GM21529 (cell line): ENCODE measurements around the gene LARP4B.

ENCODE experiments used
- ATAC-seq: cut with Tn5 transposase; IDR thresholded peaks from one replicate; pipeline ENCODE4 v1.9.1; 2021; ENCODE audit not compliant: unreplicated experiment

LARP4B gene

DNA sequence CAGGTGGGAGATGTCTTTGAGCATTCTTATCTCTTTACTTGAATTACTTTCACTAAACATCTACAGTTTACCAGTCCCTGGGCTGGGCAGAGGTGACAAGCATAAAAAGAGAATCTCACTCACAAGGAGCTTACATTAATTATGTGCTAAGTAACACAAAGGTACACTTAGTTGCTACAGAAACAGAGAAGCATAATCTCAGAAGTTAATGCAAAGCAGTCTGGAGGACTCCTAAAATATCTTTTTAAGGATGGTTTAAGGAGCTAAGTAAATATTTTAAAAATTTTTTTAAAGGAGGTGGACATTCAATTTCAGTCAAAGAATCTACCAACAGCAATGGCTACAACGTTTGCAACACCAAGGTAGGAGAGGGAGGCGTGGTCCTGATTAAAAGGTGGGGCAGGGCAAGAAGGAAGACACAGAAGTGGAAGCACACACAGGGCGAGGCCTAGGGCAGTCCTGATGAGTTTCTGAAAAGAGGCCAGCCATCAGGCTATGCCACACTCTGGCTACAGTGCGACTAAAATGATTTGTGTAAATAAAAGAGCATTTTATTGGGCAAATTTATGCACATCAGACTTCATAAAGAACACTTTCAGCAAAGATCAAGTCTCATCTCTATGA is 5.3 kb downstream of the LARP4B start:
- no peak for ATAC-seq

- no peak for ATAC-seq
Measured at GRCh38 chr10:924524-924859, 7.0 kb downstream of the LARP4B start.

- ATAC-seq, result no peak
Measured at GRCh38 chr10:923844-924523, 7.5 kb downstream of the LARP4B start.

DNA sequence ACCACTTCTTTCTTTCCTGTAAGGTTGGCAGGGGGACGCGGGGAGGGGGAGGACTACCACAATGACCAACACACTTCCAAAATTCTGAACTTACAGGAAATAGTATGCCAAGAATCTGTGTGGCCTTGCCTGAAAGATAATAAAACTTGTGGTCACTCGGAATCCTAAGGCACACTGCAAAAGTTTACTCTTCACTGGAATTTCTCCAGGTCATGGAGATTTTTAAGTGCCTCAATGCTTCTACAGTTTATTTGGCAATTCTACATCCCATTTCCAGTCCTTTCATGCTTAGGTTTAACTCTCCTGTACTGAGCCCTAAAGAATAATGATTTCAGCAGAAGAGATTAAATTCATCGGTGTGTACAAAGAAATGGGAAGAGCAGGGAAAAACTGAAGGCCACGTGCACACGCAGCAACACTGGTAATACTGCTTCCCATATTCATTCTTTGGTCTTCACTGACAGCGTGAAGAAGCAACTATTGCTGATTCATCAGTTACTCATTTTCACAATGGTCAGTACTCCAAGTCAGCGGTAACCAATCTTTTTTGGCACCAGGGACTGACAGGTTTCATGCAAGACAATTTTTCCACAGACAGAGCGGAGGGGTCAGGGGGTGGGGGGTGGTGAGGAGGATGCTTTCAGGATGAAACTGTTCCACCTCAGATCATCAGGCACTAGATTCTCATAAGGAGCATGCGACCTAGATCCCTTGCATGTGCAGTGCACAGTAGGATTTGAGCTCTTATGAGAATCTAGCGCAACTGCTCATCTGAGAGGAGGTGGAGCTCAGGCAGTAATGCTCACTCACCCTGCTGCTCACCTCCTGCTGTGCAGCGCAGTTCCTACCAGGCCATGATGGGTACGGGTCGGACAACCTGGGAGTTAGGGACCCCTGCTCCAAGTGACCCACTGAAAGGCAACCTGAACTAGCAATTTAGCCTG is 9.8 kb downstream of the LARP4B start:
- ATAC-seq, result no peak

DNA sequence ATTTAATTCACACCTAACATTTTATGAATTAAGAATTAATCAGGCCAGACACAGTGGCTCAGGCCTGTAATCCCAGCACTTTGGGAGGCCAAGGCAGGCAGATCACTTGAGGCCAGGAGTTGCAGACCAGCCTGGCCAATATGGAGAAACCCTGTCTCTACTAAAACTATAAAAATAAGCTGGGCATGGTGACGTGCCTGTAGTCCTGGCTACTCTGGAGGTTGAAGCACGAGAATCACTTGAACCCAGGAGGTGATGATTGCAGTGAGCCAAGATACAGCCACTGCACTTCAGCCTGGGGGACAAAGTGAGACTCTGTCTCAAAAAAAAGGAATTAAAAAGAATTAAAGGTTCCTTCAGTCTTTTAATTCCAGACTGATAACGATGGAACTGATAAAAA is 11.1 kb downstream of the LARP4B start:
- no peak for ATAC-seq

DNA sequence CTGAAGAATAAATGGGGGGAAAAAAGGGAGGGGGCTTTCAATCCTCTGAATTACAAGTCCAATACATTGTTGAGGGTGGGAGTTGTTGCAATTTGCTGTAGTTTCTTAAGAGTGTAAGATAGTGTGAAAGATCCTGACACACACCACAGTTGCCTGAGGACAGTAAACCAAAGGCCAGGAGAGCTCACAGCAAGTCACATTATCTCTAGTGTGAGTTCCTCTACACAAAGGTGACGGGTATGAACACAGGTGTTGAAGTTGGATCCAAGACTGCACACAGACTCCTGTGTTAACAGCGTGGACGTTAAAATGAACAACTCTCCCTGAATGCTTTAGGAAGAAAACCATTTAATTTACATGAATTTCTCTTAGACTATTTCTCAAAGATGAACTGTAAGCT is 12.0 kb downstream of the LARP4B start:
- ATAC-seq, result no peak

GRCh38 chr10:917999-918398 is 13.5 kb downstream of the LARP4B start:
- ATAC-seq, result no peak

DNA sequence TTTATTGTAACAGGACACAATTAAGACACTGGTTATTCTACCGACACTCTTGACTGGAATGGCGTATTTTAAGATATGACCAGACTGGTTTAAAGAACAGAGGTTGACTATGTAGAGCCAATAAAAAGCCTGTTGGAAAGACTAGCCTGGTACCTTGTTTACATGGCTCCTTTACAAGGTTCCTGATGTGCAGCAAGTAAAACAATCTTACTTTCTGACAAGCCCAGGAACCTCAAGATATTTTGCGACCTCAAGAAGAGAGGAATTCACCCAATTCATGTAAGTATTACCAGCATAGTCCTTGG is 14.1 kb downstream of the LARP4B start:
- ATAC-seq, result no peak

- ATAC-seq, result no peak
Measured at GRCh38 chr10:916716-917415, 14.6 kb downstream of the LARP4B start.

DNA sequence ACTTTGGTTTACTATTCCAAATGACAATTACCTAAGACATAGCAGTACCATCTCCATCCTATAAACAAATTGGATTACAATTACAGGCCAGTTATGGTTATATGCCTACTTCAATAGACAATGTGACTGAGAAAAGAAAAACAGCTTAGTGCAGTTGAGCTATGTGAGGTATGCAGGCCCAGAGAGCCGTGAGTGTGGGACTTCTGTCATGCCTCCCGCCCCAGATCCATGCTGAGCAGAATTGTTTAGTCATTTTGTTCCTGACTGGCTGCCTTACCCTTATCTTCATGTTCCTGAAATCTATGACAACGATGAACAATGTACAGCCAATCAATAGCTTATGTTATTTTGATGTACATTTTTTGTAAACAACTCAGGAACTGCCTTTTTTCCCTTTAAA is 21.7 kb downstream of the LARP4B start:
- ATAC-seq, result no peak

- ATAC-seq, result no peak
Measured at GRCh38 chr10:905972-906371, 25.5 kb downstream of the LARP4B start.

DNA sequence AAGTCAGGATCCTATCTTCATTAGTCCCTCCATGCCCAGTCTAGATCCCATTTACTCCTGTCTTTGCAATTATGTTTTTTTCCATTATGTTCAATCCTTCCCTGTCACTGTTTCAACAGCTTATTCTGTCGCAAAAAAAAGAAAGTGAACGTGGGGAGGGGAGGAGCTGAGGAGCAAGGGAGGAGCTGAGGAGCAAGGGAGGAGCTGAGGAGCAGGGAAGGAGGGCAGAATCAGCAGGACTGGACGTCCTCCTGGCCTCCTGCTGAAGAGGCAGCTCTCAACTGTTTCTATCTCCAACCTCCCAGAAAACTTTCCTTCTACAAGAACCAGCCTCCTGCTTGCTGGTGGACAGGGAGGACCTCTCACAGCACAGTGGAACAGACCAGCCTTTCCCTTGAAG is 26.0 kb downstream of the LARP4B start:
- no peak for ATAC-seq

DNA sequence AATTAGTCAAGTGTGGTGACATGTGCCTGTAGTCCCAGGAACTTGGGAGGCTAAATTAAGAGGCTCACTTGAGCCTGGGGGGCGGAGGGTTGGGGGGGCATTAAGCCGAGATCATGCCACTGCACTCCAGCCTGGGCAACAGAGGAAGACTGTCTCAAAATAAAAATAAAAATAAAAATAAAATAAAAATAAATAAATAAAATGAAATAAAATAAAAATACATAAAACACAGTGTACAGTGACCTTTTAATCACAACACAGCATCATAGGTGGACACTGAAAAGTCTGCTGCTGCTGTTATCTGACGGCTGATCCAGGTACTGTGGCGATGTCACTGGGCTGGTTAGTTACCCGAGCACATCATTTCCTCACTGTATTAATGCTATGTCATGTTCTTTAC is 27.1 kb downstream of the LARP4B start:
- ATAC-seq, result no peak

DNA sequence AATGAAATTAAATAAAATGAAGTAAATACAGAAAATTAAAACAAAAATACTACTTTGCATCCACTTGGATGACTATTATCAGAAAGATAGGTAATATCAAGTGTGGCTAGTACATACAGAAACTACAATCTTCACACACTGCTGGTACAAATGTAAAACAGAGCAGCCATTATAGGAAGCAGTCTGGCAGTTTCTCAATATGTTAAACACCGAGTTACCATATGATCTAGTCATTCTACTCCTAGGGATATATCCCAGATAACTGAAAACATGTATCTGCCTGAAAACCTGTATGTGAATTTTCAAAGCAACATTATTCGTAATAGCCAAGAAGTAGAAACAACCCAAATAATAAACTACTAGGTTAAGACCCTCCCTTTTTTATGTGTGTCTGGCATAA is 33.4 kb downstream of the LARP4B start:
- ATAC-seq, result no peak

DNA sequence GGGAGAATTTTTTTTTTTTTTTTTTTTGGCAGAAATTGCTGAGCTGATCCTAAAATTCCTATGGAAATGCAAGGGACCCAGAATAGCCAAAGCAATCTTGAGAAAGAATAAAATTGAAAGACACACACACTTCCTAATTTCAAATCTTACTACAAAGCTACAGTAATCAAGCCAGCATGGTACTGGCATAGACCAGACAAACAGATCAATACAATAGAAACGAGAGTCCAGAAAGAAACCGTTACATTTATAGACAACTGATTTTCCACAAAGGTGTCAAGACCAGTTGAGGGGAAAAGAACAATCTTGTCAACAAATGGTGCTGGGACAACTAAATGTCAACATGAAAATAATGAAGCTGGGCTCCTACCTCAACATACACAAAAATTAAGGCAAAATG is 34.5 kb downstream of the LARP4B start:
- no peak for ATAC-seq

DNA sequence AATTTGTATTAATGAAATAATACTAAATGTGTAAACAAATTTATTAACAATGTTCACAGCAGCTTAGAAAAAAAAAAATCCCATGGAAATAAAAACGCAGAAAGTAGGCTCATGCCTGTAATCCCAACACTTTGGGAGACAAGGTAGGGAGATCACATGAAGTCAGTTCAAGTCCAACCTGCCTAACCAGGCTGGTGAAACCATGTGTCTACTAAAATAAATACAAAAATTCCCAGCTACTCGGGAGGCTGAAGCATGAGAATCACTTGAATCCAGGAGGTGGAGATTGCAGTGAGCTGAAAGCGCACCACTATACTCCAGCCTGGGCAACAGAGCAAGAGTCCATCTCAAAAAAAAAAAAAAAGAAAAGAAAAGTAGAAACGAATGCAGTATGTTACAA is 36.2 kb downstream of the LARP4B start:
- no peak for ATAC-seq

DNA sequence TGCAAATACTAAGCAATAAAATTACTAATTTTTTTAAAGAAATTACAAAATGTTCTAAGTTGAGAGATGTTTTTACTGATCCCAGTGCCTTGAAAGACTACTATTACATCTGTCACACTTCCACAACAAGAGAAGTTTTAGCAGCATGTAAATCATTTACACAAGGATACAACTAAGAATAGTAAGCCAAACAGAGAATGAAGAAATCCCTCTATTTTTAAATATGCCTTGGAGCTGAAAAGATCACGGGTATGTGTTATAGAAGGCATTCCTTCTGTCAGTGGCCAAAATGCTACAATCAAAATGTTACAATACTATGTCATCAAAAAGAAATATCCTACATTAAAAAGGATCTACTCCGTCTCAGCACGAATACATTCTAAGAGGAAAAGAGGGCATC is 52.6 kb downstream of the LARP4B start:
- ATAC-seq, result no peak

DNA sequence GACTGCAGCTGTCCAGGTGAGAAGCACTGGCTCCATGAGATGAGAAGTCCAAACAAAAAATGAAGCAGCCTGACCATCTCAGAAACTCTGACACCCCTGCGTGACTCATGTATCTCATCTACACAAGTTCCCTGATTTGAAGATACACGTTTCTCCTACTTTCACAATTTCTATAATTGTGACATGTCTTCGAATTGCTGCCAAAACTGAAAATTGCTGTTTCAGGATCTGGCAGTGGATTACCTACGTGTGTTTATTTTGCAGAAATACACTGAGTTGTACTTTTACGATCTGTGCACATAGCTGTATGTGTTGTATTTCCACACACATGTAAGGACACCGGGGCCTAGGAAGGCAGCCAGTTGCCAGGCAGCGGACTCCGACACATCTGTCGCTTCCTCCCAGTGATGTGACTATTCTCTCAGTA is 53.2 kb downstream of the LARP4B start:
- no peak for ATAC-seq

GRCh38 chr10:876438-876837 is 55.1 kb downstream of the LARP4B start:
- ATAC-seq, result no peak

- ATAC-seq, result no peak
Measured at GRCh38 chr10:873020-873419, 58.5 kb downstream of the LARP4B start.

GRCh38 chr10:871951-872403 is 59.5 kb downstream of the LARP4B start:
- ATAC-seq, result no peak
